Fibroblast of the aortic adventitia (primary cell): ENCODE measurements around the gene ALLC. TPM values are rescaled to one million over a fixed set of nuclear protein-coding genes. Genes with fewer than 3 reads are reported as not detected.

Source experiments
- DNase-seq: peaks from one replicate; pipeline ENCODE4 v3.0.0-alpha.2; 2010; ENCODE audit warnings: low read depth
- H3K4me3 ChIP-seq: 2 replicates; pipeline ENCODE4 v1.5.1; 2011; ENCODE audit warnings: low read depth, mild to moderate bottlenecking, control low read depth, low read length, moderate library complexity
- total RNA-seq: library from RNA; depleted of rRNA; stranded (reverse); fragments of >200 nt; gene quantifications from 2 replicates; pipeline ENCODE4 v1.2.3, GENCODE V29; 2012; ENCODE audit warnings: low replicate concordance
- TF ChIP-seq, protein P1 (sequence below): IDR thresholded peaks from 2 replicates; pipeline ENCODE4 v1.5.1; 2011; ENCODE audit warnings: mild to moderate bottlenecking, low read length, control low read depth, inconsistent platforms; ENCODE audit not compliant: insufficient read depth

The ALLC gene
- total RNA-seq, 1 donor = not detected

DNA sequence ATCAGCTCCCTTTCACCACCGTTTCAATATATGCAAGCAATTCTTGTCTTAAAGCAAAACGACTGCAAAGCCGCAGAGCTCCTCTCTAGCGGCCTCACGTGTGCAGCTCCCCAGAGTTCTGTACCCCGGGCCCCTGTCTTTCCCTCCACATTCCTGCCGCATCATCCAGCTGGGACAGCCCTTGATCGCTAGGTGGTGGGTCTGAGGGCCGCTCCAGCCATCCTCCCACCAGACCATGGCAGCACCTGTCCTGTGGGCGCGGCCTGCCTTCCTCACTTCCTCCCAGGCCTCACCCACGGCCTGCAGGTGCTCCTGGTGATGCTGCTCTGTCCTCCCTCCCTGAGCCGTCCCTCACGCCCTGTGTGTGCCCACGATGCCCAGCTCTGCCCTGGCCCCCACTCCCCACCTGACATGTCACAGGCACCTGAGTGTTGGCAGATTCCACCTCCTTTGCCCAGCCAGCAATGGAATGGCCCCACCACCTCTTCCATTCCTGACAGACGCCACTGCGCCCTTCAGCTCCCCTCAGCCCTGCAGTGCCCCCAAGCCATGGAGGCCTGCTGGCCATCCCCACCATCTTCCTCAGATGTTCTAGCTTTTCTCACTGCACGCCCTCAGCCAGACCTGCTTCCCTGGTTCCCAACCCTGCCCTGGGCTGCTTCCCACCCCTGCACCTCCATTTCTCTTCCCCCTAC, 15.3 kb upstream of the ALLC start:
- TF ChIP-seq, protein P1, sequence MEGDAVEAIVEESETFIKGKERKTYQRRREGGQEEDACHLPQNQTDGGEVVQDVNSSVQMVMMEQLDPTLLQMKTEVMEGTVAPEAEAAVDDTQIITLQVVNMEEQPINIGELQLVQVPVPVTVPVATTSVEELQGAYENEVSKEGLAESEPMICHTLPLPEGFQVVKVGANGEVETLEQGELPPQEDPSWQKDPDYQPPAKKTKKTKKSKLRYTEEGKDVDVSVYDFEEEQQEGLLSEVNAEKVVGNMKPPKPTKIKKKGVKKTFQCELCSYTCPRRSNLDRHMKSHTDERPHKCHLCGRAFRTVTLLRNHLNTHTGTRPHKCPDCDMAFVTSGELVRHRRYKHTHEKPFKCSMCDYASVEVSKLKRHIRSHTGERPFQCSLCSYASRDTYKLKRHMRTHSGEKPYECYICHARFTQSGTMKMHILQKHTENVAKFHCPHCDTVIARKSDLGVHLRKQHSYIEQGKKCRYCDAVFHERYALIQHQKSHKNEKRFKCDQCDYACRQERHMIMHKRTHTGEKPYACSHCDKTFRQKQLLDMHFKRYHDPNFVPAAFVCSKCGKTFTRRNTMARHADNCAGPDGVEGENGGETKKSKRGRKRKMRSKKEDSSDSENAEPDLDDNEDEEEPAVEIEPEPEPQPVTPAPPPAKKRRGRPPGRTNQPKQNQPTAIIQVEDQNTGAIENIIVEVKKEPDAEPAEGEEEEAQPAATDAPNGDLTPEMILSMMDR = no peak
- DNase-seq = no peak
- H3K4me3 ChIP-seq = no peak overlapping the region

DNA sequence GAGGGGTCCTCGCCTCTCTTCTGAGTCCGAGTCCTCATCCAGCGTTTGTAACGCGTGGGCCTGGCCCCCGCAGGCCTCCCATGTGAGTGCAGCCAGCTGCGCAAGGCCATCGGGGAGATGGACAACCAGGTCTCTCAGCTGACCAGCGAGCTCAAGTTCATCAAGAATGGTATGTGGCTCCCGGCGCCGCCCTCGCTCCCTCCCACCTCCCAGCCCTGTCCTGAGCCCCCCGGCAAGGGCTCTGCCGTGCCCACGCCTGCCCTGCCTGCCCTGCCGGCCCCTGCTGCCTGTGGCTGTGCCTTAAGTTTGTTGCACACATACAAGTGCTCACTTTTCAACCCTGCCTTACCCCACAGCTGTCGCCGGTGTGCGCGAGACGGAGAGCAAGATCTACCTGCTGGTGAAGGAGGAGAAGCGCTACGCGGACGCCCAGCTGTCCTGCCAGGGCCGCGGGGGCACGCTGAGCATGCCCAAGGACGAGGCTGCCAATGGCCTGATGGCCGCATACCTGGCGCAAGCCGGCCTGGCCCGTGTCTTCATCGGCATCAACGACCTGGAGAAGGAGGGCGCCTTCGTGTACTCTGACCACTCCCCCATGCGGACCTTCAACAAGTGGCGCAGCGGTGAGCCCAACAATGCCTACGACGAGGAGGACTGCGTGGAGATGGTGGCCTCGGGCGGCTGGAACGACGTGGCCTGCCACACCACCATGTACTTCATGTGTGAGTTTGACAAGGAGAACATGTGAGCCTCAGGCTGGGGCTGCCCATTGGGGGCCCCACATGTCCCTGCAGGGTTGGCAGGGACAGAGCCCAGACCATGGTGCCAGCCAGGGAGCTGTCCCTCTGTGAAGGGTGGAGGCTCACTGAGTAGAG, 14.4 kb upstream of the ALLC start:
- no peak overlapping the region for H3K4me3 ChIP-seq
- no peak for DNase-seq
- TF ChIP-seq, protein P1 = no peak

DNA sequence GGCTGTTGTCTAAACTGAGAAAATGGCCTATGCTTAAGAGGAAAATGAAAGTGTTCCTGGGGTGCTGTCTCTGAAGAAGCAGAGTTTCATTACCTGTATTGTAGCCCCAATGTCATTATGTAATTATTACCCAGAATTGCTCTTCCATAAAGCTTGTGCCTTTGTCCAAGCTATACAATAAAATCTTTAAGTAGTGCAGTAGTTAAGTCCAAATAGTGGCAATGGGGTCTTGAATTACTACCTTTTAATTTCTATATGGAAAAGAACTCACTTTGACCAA, 13.8 kb upstream of the ALLC start:
- no peak overlapping the region for H3K4me3 ChIP-seq
- TF ChIP-seq, protein P1 = no peak
- DNase-seq = no peak

DNA sequence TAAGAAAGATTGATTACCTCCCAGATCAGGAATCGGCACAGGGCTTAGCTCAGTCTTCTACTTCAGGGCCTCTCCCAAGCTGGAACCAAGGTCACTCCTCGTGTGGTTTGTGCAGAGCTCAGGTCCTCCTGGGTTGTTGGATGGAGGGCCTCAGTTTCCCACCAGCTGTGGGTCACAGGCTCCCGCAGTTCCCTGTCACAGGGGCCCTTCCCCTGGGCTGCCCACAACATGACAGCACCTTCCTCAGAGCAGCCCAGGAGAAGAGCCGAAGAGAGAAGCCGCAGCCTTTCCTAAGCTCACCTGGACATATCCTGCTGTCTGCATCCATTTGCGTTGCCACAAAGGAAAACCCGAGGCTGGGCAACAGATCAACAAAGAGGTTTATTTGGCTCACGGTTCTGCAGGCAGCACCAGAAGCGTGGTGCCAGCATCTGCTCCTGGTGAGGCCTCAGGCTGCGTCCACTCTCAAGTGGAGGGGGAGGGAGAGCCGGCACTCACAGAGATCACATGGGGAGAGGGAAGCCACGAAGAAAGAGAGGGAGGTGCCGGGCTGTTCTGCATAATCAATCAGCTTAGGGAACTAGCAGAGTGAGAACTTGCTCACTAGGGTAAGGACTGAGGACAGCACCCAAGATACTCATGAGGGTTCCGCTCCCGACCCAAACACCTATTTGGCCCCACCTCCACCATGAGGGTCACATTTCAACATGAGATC, 13.0 kb upstream of the ALLC start:
- H3K4me3 ChIP-seq = no peak overlapping the region
- TF ChIP-seq, protein P1 = no peak
- no peak for DNase-seq

DNA sequence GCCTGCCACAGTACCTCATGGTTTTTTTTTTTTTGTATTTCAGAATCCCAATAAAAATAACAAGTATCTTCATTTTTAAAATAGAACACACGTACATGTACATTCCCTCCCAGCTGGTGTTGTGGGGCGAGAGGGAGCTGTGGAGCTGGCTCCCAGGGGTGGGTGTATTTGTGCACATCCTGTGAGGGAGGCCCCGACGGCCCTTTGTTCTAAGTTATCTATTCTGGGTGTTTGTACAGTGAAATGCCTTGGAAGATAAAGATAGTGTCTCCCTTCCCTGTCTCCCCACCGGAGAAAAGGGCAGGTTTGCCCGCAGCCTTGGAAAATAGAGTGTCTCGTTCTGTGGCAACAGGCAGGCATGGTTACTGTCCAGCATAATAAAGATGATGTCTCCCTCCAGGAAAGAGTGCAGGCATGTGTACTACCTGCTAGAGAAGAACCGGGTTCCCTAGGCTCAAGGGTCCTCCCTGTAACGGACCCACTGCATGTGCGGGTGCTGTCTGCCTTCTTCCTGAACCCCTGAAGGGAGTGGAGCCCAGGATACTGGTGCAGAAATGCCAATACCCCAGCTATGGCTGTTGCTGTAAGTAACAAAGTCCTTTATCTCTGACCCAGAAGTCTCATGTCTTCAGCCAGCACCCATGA, 12.1 kb upstream of the ALLC start:
- TF ChIP-seq, protein P1 = no peak
- H3K4me3 ChIP-seq = no peak overlapping the region
- DNase-seq = no peak

DNA sequence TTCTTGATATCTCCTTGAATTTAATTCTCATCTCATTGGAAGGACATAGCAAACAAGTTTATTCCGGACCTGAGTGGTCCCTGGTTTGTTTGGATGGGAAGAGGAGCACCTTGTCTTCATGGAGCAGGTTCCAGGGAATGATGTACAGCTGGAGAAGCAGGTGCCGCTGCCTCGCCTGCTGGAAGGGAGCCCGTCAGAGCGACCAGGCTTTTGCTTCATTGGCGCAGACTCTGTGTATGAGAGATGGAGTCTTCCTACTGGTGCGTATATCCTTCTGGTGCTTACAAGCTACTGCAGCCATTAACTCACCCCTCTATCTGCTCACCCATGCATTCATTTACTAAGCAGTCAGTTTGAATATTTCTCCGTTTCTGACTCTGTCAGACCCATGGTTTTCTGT, 11.6 kb upstream of the ALLC start:
- TF ChIP-seq, protein P1 = no peak

More for the DNA sequence above, 11.6 kb upstream of the ALLC start:
- no peak overlapping the region for H3K4me3 ChIP-seq
- DNase-seq = no peak
